HCT116 (cell line): Measurements from ENCODE around the gene SLC38A3. TPM values are rescaled to one million over a fixed set of nuclear protein-coding genes. Genes with fewer than 3 reads are reported as not detected.

Experiments
- ATAC-seq: fragments of 200-7000 bp; cut with Tn5 transposase; 2 replicates; pipeline ENCODE4 v1.9.1; 2020; ENCODE audit warnings: mild to moderate bottlenecking, moderate library complexity
- BruUV-seq: library from RNA; stranded (reverse); fragments of 400-500 nt; replicated peaks from 2 replicates; lab custom pipeline; 2021; lab: Mats Ljungman, UMichigan
- CTCF ChIA-PET: fragments of 300-600 bp; sonication (Branson Sonifier 250); formaldehyde crosslinking; loops from one replicate; lab custom pipeline; 2021; ENCODE audit warnings: antibody characterized with exemption; lab: Charles Lee
- POLR2A ChIA-PET: fragments of 300-600, 350-600 bp; sonication (Branson Sonifier 250); formaldehyde crosslinking; loops from one replicate; lab custom pipeline; 2021; ENCODE audit warnings: antibody characterized with exemption; lab: Charles Lee
- RAD21 ChIA-PET, 2 experiments: fragments of 300-600 bp; sonication (Branson Sonifier 250); formaldehyde crosslinking; loops; one replicate each; lab custom pipeline; 2023; ENCODE audit warnings: low total read pairs in 2 of 2; ENCODE audit not compliant: uncharacterized antibody in 2 of 2, unreplicated experiment in 2 of 2, low non-redundant PET in 1 of 2; lab: Charles Lee
- DNase-seq: peaks from one replicate; pipeline ENCODE4 v3.0.0-alpha.2; 2010; ENCODE audit warnings: low read depth, low spot score
- H2AFZ ChIP-seq: fragments of 200-600 bp; shearing (Covaris generic), sonication (generic); 2 replicates; pipeline ENCODE4 v1.6.1; 2017; ENCODE audit warnings: low read depth, mixed run types, mixed read lengths, antibody characterized with exemption, low read length; ENCODE audit not compliant: poor library complexity, severe bottlenecking
- H3K27ac ChIP-seq: 2 replicates; pipeline ENCODE4 v1.5.1; 2012; ENCODE audit warnings: low read depth, low read length
- H3K27me3 ChIP-seq: fragments of 200-600 bp; sonication (generic); 2 replicates; pipeline ENCODE4 v1.6.1; 2016; ENCODE audit warnings: mixed run types, low read length, mixed read lengths; ENCODE audit not compliant: insufficient read depth
- H3K36me3 ChIP-seq, 2 experiments: fragments of 200-500 bp in 1 of 2; fragments of 200-600 bp in 1 of 2; sonication (Bioruptor generic) in 1 of 2; sonication (generic) in 1 of 2; 2 replicates each; pipeline versions ENCODE4 v1.5.1 to v1.6.1; 2014 to 2016; ENCODE audit warnings: low read length in 2 of 2, inconsistent platforms in 1 of 2, mixed read lengths in 1 of 2, mixed run types in 1 of 2; ENCODE audit not compliant: insufficient read depth in 2 of 2, control insufficient read depth in 1 of 2
- H3K4me1 ChIP-seq, 2 experiments: fragments of 200-600 bp in 1 of 2; sonication (generic) in 1 of 2; 2 replicates each; pipeline versions ENCODE4 v1.5.1 to v1.6.1; 2012 to 2017; ENCODE audit warnings: low read length in 2 of 2, inconsistent platforms in 1 of 2, mild to moderate bottlenecking in 1 of 2, mixed read lengths in 1 of 2, mixed run types in 1 of 2, moderate library complexity in 1 of 2; ENCODE audit not compliant: insufficient read depth in 2 of 2, control insufficient read depth in 1 of 2
- H3K4me2 ChIP-seq: fragments of 200-600 bp; sonication (generic); 2 replicates; pipeline ENCODE4 v1.6.1; 2017; ENCODE audit warnings: mixed run types, low read length, mixed read lengths
- H3K4me3 ChIP-seq, 2 experiments: fragments of 200-600 bp in 1 of 2; sonication (generic) in 1 of 2; replicated peaks in 1 of 2; 2 replicates each; pipeline ENCODE4 v1.5.1; 2011 to 2016; ENCODE audit warnings: low read length in 2 of 2, control low read depth in 1 of 2, low read depth in 1 of 2, mild to moderate bottlenecking in 1 of 2, mixed read lengths in 1 of 2, mixed run types in 1 of 2
- H3K79me2 ChIP-seq: fragments of 200-600 bp; sonication (generic); 2 replicates; pipeline ENCODE4 v1.6.1; 2017; ENCODE audit warnings: mild to moderate bottlenecking, mixed run types, low read length, moderate library complexity, mixed read lengths; ENCODE audit not compliant: insufficient read depth
- H3K9ac ChIP-seq: fragments of 200-600 bp; sonication (generic); 2 replicates; pipeline ENCODE4 v1.6.1; 2016; ENCODE audit warnings: low read length, mixed read lengths
- H3K9me2 ChIP-seq: fragments of 200-600 bp; sonication (generic), shearing (Covaris generic); 2 replicates; pipeline ENCODE4 v1.6.1; 2017; ENCODE audit warnings: mixed run types, mild to moderate bottlenecking, moderate library complexity; ENCODE audit not compliant: insufficient read depth
- H3K9me3 ChIP-seq, 2 experiments: fragments of 200-500 bp in 1 of 2; fragments of 200-600 bp in 1 of 2; sonication (Bioruptor generic) in 1 of 2; sonication (generic) in 1 of 2; 2 replicates each; pipeline ENCODE4 v1.6.1; 2014 to 2017; ENCODE audit warnings: low read length in 2 of 2, mixed read lengths in 2 of 2, inconsistent platforms in 1 of 2, low read depth in 1 of 2, mild to moderate bottlenecking in 1 of 2, mixed run types in 1 of 2, moderate library complexity in 1 of 2; ENCODE audit not compliant: control insufficient read depth in 1 of 2, insufficient read depth in 1 of 2
- H4K20me1 ChIP-seq: fragments of 200-600 bp; sonication (generic), shearing (Covaris generic); 2 replicates; pipeline ENCODE4 v1.6.1; 2017; ENCODE audit warnings: mixed run types, mild to moderate bottlenecking, moderate library complexity; ENCODE audit not compliant: insufficient read depth
- POLR2A ChIP-seq: IDR thresholded peaks from 2 replicates; pipeline ENCODE4 v1.7.0; 2011; ENCODE audit warnings: borderline replicate concordance; ENCODE audit not compliant: insufficient read depth, insufficient read length; ENCODE audit errors: extremely low read depth
- POLR2AphosphoS5 ChIP-seq: IDR thresholded peaks from 2 replicates; pipeline ENCODE4 v1.6.1; 2011; ENCODE audit warnings: mild to moderate bottlenecking, low read depth, low read length, moderate library complexity
- RAD21 ChIP-seq: IDR thresholded peaks from 2 replicates; pipeline ENCODE4 v1.6.1; 2012; ENCODE audit warnings: low read depth, mild to moderate bottlenecking
- ZFX ChIP-seq: fragments of 450-650 bp; IDR thresholded peaks from 2 replicates; pipeline ENCODE4 v1.6.1; 2017
- intact Hi-C: fragments of 100-400 bp; cut with micrococcal nuclease; formaldehyde crosslinking; loops from 2 replicates; pipeline ENCODE4 v1.10.0; 2022
- total RNA-seq: library from RNA; stranded (reverse); gene quantifications from one replicate; pipeline ENCODE4 v1.2.1, GENCODE V29; 2021; ENCODE audit not compliant: unreplicated experiment
- TF ChIP-seq, protein P1 (sequence below): IDR thresholded peaks from 2 replicates; pipeline ENCODE4 v1.6.1; 2012; ENCODE audit warnings: low read depth
- TF ChIP-seq, protein P2 (sequence below), 3 experiments: fragments of 200-600 bp in 1 of 3; sonication (generic) in 1 of 3; IDR thresholded peaks in 2 of 3; conservative IDR thresholded peaks in 1 of 3; 2 replicates each; pipeline ENCODE4 v1.5.1; 2012 to 2017; ENCODE audit warnings: low read depth in 2 of 3, low read length in 2 of 3, antibody characterized with exemption in 1 of 3, borderline replicate concordance in 1 of 3, control low read depth in 1 of 3, mild to moderate bottlenecking in 1 of 3, mixed read lengths in 1 of 3, mixed run types in 1 of 3, moderate library complexity in 1 of 3; ENCODE audit not compliant: insufficient read depth in 1 of 3

Gene SLC38A3
- total RNA-seq, 1 experiment from 2014 or later = 3.1 TPM

DNA sequence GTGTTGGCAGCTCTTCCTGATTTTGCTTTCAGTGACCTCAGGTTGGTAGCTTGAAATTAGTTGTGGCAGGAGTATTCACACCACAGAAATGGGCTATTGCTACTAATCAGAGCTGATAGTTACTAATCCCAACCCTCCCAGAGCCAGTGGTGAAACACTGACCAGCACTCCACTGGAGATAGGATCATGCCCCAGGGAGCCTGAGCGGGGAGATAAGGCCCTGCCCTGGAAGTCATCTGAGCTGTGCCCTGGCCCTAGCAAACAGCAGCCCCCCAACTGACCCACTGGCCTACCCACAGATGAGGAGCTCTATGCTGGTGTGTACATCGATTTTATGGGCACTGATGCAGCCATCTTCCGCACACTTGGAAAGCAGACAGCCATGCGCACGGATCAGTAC is 23.1 kb upstream of the SLC38A3 start:
- no peaks in the 10 kb centered on the region for H3K27me3 ChIP-seq
- no peaks in the 10 kb centered on the region for H4K20me1 ChIP-seq
- H3K9me3 ChIP-seq = no peaks in the 10 kb centered on the region
- no TSS peak for BruUV-seq
- H2AFZ ChIP-seq = no peak overlapping the region
- no peak overlapping the region for H3K9ac ChIP-seq
- ChIA-PET CTCF (no interaction called here), POLR2A (interaction anchor here (0.6 kb wide), 1 partner anchor 638 kb away, joined by 3 read pairs; no protein-coding TSS in a partner anchor)
- H3K27ac ChIP-seq = no peak overlapping the region
- no peak overlapping the region for H3K4me3 ChIP-seq
- no peaks in the 10 kb centered on the region for H3K9me2 ChIP-seq
- peaks cover 0 to 6% of the 10 kb centered on the region in 2 experiments; a peak in 1 of 4 replicates for H3K4me1 ChIP-seq
- no peaks in the 10 kb centered on the region for H3K79me2 ChIP-seq
- intact Hi-C loops = no loop called here
- no peak overlapping the region for H3K4me2 ChIP-seq
- no peak for DNase-seq
- no peak for TF ChIP-seq RAD21
- TF ChIP-seq, protein P1, sequence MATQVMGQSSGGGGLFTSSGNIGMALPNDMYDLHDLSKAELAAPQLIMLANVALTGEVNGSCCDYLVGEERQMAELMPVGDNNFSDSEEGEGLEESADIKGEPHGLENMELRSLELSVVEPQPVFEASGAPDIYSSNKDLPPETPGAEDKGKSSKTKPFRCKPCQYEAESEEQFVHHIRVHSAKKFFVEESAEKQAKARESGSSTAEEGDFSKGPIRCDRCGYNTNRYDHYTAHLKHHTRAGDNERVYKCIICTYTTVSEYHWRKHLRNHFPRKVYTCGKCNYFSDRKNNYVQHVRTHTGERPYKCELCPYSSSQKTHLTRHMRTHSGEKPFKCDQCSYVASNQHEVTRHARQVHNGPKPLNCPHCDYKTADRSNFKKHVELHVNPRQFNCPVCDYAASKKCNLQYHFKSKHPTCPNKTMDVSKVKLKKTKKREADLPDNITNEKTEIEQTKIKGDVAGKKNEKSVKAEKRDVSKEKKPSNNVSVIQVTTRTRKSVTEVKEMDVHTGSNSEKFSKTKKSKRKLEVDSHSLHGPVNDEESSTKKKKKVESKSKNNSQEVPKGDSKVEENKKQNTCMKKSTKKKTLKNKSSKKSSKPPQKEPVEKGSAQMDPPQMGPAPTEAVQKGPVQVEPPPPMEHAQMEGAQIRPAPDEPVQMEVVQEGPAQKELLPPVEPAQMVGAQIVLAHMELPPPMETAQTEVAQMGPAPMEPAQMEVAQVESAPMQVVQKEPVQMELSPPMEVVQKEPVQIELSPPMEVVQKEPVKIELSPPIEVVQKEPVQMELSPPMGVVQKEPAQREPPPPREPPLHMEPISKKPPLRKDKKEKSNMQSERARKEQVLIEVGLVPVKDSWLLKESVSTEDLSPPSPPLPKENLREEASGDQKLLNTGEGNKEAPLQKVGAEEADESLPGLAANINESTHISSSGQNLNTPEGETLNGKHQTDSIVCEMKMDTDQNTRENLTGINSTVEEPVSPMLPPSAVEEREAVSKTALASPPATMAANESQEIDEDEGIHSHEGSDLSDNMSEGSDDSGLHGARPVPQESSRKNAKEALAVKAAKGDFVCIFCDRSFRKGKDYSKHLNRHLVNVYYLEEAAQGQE = no peak
- no peak for TF ChIP-seq ZFX
- TF ChIP-seq POLR2A = no peak
- no peak for TF ChIP-seq POLR2AphosphoS5
- TF ChIP-seq, all 23 proteins: peak for 0
- RAD21 ChIA-PET = no interaction called here
- H3K36me3 ChIP-seq = no peaks in the 10 kb centered on the region; a peak in 1 of 4 replicates
- no peak for ATAC-seq

DNA sequence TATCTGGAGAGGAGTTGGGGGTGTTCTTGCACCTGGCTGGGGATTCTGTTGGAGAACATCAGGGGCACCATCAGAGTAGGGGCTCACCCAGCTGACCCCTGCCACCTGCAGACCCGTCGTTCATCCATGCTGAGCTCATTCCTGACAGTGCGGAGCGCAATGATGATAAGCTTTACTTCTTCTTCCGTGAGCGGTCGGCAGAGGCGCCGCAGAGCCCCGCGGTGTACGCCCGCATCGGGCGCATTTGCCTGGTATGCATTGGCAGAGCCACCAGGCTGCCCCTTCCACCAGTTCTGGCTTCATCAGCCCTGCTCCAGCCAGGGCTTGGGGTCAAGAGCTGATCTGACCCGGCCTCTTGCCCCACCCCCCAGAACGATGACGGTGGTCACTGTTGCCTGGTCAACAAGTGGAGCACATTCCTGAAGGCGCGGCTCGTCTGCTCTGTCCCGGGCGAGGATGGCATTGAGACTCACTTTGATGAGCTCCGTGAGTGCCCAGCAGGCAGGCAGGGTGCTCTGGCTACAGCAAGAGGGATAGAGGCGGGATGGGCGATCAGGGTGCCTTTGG is 22.5 kb upstream of the SLC38A3 start:
- Histone ChIP-seq H3K4me3 (no peak overlapping the region), H3K79me2 (no peaks in the 10 kb centered on the region), H4K20me1 (no peaks in the 10 kb centered on the region), H3K4me2 (no peak overlapping the region), H3K36me3 (no peaks in the 10 kb centered on the region; a peak in 1 of 4 replicates), H3K27me3 (no peaks in the 10 kb centered on the region), H3K27ac (no peak overlapping the region), H3K9ac (no peak overlapping the region), H2AFZ (no peak overlapping the region), H3K9me3 (no peaks in the 10 kb centered on the region), H3K4me1 (peaks cover 0 to 6% of the 10 kb centered on the region in 2 experiments; a peak in 1 of 4 replicates), H3K9me2 (no peaks in the 10 kb centered on the region)
- CTCF ChIA-PET = no interaction called here
- intact Hi-C loops = no loop called here
- POLR2A ChIA-PET = no interaction called here
- TF ChIP-seq, protein P2, sequence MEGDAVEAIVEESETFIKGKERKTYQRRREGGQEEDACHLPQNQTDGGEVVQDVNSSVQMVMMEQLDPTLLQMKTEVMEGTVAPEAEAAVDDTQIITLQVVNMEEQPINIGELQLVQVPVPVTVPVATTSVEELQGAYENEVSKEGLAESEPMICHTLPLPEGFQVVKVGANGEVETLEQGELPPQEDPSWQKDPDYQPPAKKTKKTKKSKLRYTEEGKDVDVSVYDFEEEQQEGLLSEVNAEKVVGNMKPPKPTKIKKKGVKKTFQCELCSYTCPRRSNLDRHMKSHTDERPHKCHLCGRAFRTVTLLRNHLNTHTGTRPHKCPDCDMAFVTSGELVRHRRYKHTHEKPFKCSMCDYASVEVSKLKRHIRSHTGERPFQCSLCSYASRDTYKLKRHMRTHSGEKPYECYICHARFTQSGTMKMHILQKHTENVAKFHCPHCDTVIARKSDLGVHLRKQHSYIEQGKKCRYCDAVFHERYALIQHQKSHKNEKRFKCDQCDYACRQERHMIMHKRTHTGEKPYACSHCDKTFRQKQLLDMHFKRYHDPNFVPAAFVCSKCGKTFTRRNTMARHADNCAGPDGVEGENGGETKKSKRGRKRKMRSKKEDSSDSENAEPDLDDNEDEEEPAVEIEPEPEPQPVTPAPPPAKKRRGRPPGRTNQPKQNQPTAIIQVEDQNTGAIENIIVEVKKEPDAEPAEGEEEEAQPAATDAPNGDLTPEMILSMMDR (IDR thresholded peaks at IDR 0.05 in 2 of 3, conservative IDR thresholded peaks at IDR 0.05 in 1 of 3; ENCODE audit: borderline replicate concordance in 1 of 3, insufficient read depth in 1 of 3, low read depth in 2 of 3, low read length in 2 of 3) = no peak
- ATAC-seq (0 out of 2 replicates have a peak, but pooled peaks have one; percentile 14), DNase-seq (no peak)
- RAD21 ChIA-PET = no interaction called here
- BruUV-seq = no TSS peak
